HCT116 (cell line): ENCODE data around the gene CRLF3.
"Not testable (repeated sequence)": the region's sequence is repeated elsewhere in the genome, so short reads cannot be mapped to it uniquely, and the experiment has no call there.

Source experiments
- CBX3 ChIP-seq: IDR thresholded peaks from 2 replicates; pipeline ENCODE4 v1.6.1; 2012; ENCODE audit warnings: low read depth
- CTCF ChIP-seq, 3 experiments: fragments of 200-600 bp in 1 of 3; sonication (generic) in 1 of 3; IDR thresholded peaks in 2 of 3; conservative IDR thresholded peaks in 1 of 3; 2 replicates each; pipeline ENCODE4 v1.5.1; 2012 to 2017; ENCODE audit warnings: low read depth in 2 of 3, low read length in 2 of 3, antibody characterized with exemption in 1 of 3, borderline replicate concordance in 1 of 3, control low read depth in 1 of 3, mild to moderate bottlenecking in 1 of 3, mixed read lengths in 1 of 3, mixed run types in 1 of 3, moderate library complexity in 1 of 3; ENCODE audit not compliant: insufficient read depth in 1 of 3
- EGR1 ChIP-seq: IDR thresholded peaks from 2 replicates; pipeline ENCODE4 v1.6.1; 2012; ENCODE audit warnings: low read depth
- EZH2 ChIP-seq: fragments of 200-600 bp; sonication (generic); IDR thresholded peaks from 2 replicates; pipeline ENCODE4 v1.6.1; 2017; ENCODE audit warnings: antibody characterized with exemption, mixed run types
- EZH2phosphoT487 ChIP-seq: fragments of 200-600 bp; IDR thresholded peaks from 2 replicates; pipeline ENCODE4 v1.6.1; 2018; ENCODE audit warnings: antibody characterized with exemption, borderline replicate concordance
- POLR2A ChIP-seq: IDR thresholded peaks from 2 replicates; pipeline ENCODE4 v1.7.0; 2011; ENCODE audit warnings: borderline replicate concordance; ENCODE audit not compliant: insufficient read depth, insufficient read length; ENCODE audit errors: extremely low read depth
- POLR2AphosphoS5 ChIP-seq: IDR thresholded peaks from 2 replicates; pipeline ENCODE4 v1.6.1; 2011; ENCODE audit warnings: mild to moderate bottlenecking, low read depth, low read length, moderate library complexity
- RAD21 ChIP-seq: IDR thresholded peaks from 2 replicates; pipeline ENCODE4 v1.6.1; 2012; ENCODE audit warnings: low read depth, mild to moderate bottlenecking
- SP1 ChIP-seq: IDR thresholded peaks from 2 replicates; pipeline ENCODE4 v1.6.1; 2012; ENCODE audit warnings: low read depth
- SRF ChIP-seq: IDR thresholded peaks from 2 replicates; pipeline ENCODE4 v1.6.1; 2012; ENCODE audit warnings: low read depth
- YY1 ChIP-seq: IDR thresholded peaks from 2 replicates; pipeline ENCODE4 v1.6.1; 2011; ENCODE audit warnings: low read length, low read depth, moderate library complexity, mild to moderate bottlenecking; ENCODE audit not compliant: insufficient replicate concordance; ENCODE audit errors: extremely low read depth
- ZNF274 ChIP-seq: fragments of 200-500 bp; sonication (Bioruptor generic); IDR thresholded peaks from 2 replicates; pipeline ENCODE4 v1.6.1; 2014; ENCODE audit warnings: mild to moderate bottlenecking, low read depth, low read length, inconsistent platforms
- TF ChIP-seq, protein P1 (sequence below): IDR thresholded peaks from 2 replicates; pipeline ENCODE4 v1.6.1; 2012
- TF ChIP-seq, protein P2 (sequence below): IDR thresholded peaks from 2 replicates; pipeline ENCODE4 v1.6.1; 2012; ENCODE audit warnings: low read depth

DNA sequence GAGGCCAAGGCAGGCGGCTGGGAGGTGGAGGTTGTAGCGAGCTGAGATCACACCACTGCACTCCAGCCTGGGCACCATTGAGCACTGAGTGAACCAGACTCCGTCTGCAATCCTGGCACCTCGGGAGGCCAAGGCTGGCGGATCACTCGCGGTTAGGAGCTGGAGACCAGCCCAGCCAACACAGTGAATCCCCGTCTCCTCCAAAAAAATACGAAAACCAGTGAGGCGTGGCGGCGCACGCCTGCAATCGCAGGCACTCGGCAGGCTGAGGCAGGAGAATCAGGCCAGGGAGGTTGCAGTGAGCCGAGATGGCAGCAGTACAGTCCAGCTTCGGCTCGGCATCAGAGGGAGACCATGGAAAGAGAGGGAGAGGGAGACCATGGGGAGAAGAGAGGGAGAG is 88.1 kb downstream of the CRLF3 start:
- not testable (repeated sequence) for TF ChIP-seq RAD21; POLR2A; POLR2AphosphoS5; CTCF (IDR thresholded peaks at IDR 0.05 in 2 of 3, conservative IDR thresholded peaks at IDR 0.05 in 1 of 3; ENCODE audit: borderline replicate concordance in 1 of 3, insufficient read depth in 1 of 3, low read depth in 2 of 3, low read length in 2 of 3); YY1; EZH2; EZH2phosphoT487; SRF; EGR1; ZNF274; SP1; CBX3
- TF ChIP-seq, protein P1, sequence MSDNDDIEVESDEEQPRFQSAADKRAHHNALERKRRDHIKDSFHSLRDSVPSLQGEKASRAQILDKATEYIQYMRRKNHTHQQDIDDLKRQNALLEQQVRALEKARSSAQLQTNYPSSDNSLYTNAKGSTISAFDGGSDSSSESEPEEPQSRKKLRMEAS: not testable (repeated sequence)
- TF ChIP-seq, protein P2, sequence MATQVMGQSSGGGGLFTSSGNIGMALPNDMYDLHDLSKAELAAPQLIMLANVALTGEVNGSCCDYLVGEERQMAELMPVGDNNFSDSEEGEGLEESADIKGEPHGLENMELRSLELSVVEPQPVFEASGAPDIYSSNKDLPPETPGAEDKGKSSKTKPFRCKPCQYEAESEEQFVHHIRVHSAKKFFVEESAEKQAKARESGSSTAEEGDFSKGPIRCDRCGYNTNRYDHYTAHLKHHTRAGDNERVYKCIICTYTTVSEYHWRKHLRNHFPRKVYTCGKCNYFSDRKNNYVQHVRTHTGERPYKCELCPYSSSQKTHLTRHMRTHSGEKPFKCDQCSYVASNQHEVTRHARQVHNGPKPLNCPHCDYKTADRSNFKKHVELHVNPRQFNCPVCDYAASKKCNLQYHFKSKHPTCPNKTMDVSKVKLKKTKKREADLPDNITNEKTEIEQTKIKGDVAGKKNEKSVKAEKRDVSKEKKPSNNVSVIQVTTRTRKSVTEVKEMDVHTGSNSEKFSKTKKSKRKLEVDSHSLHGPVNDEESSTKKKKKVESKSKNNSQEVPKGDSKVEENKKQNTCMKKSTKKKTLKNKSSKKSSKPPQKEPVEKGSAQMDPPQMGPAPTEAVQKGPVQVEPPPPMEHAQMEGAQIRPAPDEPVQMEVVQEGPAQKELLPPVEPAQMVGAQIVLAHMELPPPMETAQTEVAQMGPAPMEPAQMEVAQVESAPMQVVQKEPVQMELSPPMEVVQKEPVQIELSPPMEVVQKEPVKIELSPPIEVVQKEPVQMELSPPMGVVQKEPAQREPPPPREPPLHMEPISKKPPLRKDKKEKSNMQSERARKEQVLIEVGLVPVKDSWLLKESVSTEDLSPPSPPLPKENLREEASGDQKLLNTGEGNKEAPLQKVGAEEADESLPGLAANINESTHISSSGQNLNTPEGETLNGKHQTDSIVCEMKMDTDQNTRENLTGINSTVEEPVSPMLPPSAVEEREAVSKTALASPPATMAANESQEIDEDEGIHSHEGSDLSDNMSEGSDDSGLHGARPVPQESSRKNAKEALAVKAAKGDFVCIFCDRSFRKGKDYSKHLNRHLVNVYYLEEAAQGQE: not testable (repeated sequence)
